ENCODE data around the gene INSL3. TPM values are rescaled to one million over a fixed set of nuclear protein-coding genes. Genes with fewer than 3 reads are reported as not detected.

INSL3 gene
- total and polyA plus RNA-seq, 2 donors (not counting 1 experiment from before 2014, with no cell fraction given) = not detected

DNA sequence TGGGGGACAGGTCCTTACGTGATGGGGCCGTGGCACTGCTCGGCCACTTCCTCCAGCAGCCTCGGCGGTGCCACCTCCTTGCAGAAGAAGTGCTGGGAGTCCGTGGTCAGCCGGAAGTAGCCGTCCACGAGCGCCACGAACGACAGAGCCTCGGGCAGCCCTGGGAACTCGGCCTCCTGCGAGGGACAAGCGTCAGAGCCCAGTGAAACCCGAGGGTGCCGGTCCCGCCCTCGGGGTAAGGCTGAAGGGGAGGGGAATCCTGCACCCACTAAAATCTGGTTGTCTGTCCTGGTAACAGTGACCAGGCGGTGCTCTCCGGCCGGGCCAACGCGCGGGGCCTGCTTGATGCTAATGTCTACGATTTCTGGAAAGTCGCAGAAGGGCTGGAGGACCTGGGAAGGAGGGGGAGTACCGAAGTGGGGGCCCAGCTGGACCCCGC, 20.1 kb upstream of the INSL3 start:
- no peak for DNase-seq (ENCODE audit: low read depth in 2 of 2)

DNA sequence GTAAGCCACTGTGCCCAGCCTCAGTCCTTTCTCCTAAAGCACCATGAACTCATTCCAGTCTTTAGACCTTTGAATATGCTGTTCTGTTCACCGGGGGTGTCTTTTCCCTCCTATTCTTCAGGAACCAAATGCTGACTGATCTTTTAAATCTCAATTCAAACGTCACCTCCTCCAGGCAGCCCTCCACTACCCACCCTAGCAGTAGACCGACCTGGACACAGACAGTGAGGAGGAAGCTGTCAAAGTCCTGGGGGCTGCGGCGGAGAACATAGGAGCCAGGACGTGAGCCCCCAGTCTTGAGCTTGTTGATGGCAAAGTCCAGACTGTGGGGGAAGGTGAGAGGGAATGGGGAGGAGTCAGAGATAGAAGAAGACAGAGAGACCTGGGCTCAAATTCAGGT, 18.7 kb upstream of the INSL3 start:
- Histone ChIP-seq H3K9ac (ENCODE audit: insufficient read depth, low read length) (no peak overlapping the region), H3K4me2 (ENCODE audit: extremely low read depth, insufficient read depth, low read length) (no peak overlapping the region), H3K27ac (ENCODE audit: insufficient read depth, low read length) (no peak overlapping the region), H2AFZ (ENCODE audit: low read length) (no peak overlapping the region), H3K4me3 (replicated peaks in 1 of 4; ENCODE audit: control extremely low read depth in 1 of 4, insufficient read depth in 1 of 4, low read depth in 3 of 4, low read length in 4 of 4) (no peak overlapping the region), H4K20me1 (ENCODE audit: control insufficient read depth, extremely low read depth, insufficient read depth, low read length) (no peaks in the 10 kb centered on the region), H3K79me2 (ENCODE audit: control insufficient read depth, insufficient read depth, low read length) (no peaks in the 10 kb centered on the region), H3K4me1 (ENCODE audit: control insufficient read depth, extremely low read depth, insufficient read depth, low read length) (peaks cover 2% of the 10 kb centered on the region), H3K9me3 (ENCODE audit: control insufficient read depth, insufficient read depth, low read depth, low read length) (no peaks in the 10 kb centered on the region), H3K27me3 (ENCODE audit: control insufficient read depth, insufficient read depth, low read length) (no peaks in the 10 kb centered on the region), H3K36me3 (ENCODE audit: control insufficient read depth, insufficient read depth, low read length) (no peaks in the 10 kb centered on the region)
- no peak for DNase-seq (ENCODE audit: low read depth in 2 of 2)
- TF ChIP-seq EZH2 (IDR thresholded peaks at IDR 0.05; ENCODE audit: low read length, missing control alignments) = no peak
- TF ChIP-seq, protein P1, sequence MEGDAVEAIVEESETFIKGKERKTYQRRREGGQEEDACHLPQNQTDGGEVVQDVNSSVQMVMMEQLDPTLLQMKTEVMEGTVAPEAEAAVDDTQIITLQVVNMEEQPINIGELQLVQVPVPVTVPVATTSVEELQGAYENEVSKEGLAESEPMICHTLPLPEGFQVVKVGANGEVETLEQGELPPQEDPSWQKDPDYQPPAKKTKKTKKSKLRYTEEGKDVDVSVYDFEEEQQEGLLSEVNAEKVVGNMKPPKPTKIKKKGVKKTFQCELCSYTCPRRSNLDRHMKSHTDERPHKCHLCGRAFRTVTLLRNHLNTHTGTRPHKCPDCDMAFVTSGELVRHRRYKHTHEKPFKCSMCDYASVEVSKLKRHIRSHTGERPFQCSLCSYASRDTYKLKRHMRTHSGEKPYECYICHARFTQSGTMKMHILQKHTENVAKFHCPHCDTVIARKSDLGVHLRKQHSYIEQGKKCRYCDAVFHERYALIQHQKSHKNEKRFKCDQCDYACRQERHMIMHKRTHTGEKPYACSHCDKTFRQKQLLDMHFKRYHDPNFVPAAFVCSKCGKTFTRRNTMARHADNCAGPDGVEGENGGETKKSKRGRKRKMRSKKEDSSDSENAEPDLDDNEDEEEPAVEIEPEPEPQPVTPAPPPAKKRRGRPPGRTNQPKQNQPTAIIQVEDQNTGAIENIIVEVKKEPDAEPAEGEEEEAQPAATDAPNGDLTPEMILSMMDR (conservative IDR thresholded peaks at IDR 0.05 in 1 of 2, IDR thresholded peaks at IDR 0.05 in 1 of 2; ENCODE audit: low read depth in 1 of 2, low read length in 2 of 2) = no peak

More for the DNA sequence above, 20.1 kb upstream of the INSL3 start:
- H3K27me3 ChIP-seq (ENCODE audit: control insufficient read depth, insufficient read depth, low read length) = no peaks in the 10 kb centered on the region
- no peaks in the 10 kb centered on the region for H4K20me1 ChIP-seq (ENCODE audit: control insufficient read depth, extremely low read depth, insufficient read depth, low read length)
- H3K4me1 ChIP-seq (ENCODE audit: control insufficient read depth, extremely low read depth, insufficient read depth, low read length) = peaks cover 2% of the 10 kb centered on the region
- H2AFZ ChIP-seq (ENCODE audit: low read length) = peak overlapping the region; percentile 57
- no peaks in the 10 kb centered on the region for H3K36me3 ChIP-seq (ENCODE audit: control insufficient read depth, insufficient read depth, low read length)
- H3K9me3 ChIP-seq (ENCODE audit: control insufficient read depth, insufficient read depth, low read depth, low read length) = no peaks in the 10 kb centered on the region
- no peak for TF ChIP-seq EZH2 (IDR thresholded peaks at IDR 0.05; ENCODE audit: low read length, missing control alignments)
- TF ChIP-seq, protein P1 (conservative IDR thresholded peaks at IDR 0.05 in 1 of 2, IDR thresholded peaks at IDR 0.05 in 1 of 2; ENCODE audit: low read depth in 1 of 2, low read length in 2 of 2) = no peak
- no peaks in the 10 kb centered on the region for H3K79me2 ChIP-seq (ENCODE audit: control insufficient read depth, insufficient read depth, low read length)
- H3K4me3 ChIP-seq (replicated peaks in 1 of 4; ENCODE audit: control extremely low read depth in 1 of 4, insufficient read depth in 1 of 4, low read depth in 3 of 4, low read length in 4 of 4) = peak overlapping the region in 2 of 4 experiments; percentile 28 to 30
- H3K4me2 ChIP-seq (ENCODE audit: extremely low read depth, insufficient read depth, low read length) = peak overlapping the region; percentile 59
- no peak overlapping the region for H3K27ac ChIP-seq (ENCODE audit: insufficient read depth, low read length)
- no peak overlapping the region for H3K9ac ChIP-seq (ENCODE audit: insufficient read depth, low read length)

DNA sequence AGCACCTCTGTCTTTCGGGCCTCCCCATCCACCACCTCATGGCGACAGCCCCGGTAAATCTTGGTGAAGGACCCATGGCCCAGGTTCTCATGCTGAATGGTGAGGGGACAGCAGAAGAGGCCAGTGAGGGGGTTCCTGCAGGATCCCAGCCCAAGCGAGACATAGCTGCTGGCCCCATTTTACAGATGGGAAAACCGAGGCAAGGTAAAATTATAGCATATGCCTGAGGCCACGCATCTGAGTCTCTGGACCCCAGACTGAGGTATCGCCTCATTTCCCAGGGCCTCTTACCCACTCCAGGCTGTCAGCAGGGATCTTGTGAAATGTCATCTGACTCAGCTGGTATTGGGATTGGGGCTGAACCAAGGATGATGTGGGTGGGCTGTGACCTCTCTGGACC, 16.7 kb upstream of the INSL3 start:
- H3K9me3 ChIP-seq (ENCODE audit: control insufficient read depth, insufficient read depth, low read depth, low read length) = no peaks in the 10 kb centered on the region
- no peak overlapping the region for H3K27ac ChIP-seq (ENCODE audit: insufficient read depth, low read length)
- H3K4me2 ChIP-seq (ENCODE audit: extremely low read depth, insufficient read depth, low read length) = no peak overlapping the region
- no peak overlapping the region for H3K9ac ChIP-seq (ENCODE audit: insufficient read depth, low read length)
- no peaks in the 10 kb centered on the region for H3K36me3 ChIP-seq (ENCODE audit: control insufficient read depth, insufficient read depth, low read length)
- TF ChIP-seq, protein P1 (conservative IDR thresholded peaks at IDR 0.05 in 1 of 2, IDR thresholded peaks at IDR 0.05 in 1 of 2; ENCODE audit: low read depth in 1 of 2, low read length in 2 of 2) = no peak
- no peak for TF ChIP-seq EZH2 (IDR thresholded peaks at IDR 0.05; ENCODE audit: low read length, missing control alignments)
- H4K20me1 ChIP-seq (ENCODE audit: control insufficient read depth, extremely low read depth, insufficient read depth, low read length) = no peaks in the 10 kb centered on the region
- H3K4me3 ChIP-seq (replicated peaks in 1 of 4; ENCODE audit: control extremely low read depth in 1 of 4, insufficient read depth in 1 of 4, low read depth in 3 of 4, low read length in 4 of 4) = no peak overlapping the region
- no peak overlapping the region for H2AFZ ChIP-seq (ENCODE audit: low read length)
- no peak for DNase-seq (ENCODE audit: low read depth in 2 of 2)
- H3K27me3 ChIP-seq (ENCODE audit: control insufficient read depth, insufficient read depth, low read length) = no peaks in the 10 kb centered on the region
- H3K79me2 ChIP-seq (ENCODE audit: control insufficient read depth, insufficient read depth, low read length) = no peaks in the 10 kb centered on the region
- peaks cover 2% of the 10 kb centered on the region for H3K4me1 ChIP-seq (ENCODE audit: control insufficient read depth, extremely low read depth, insufficient read depth, low read length)
